Endothelial cell of umbilical vein (primary cell): ENCODE results near the gene COX7B2.

Experiments used
- JUN ChIP-seq: IDR thresholded peaks from 2 replicates; pipeline ENCODE4 v1.6.1; 2011; ENCODE audit warnings: borderline replicate concordance, low read depth; ENCODE audit not compliant: insufficient read length, insufficient read depth
- TF ChIP-seq, protein P1 (sequence below), 2 donors: IDR thresholded peaks; 1 replicate in 1 of 2; 2 replicates in 1 of 2; pipeline ENCODE4 v1.5.1; 2011; ENCODE audit warnings: low read length in 2 of 2, mild to moderate bottlenecking in 2 of 2, moderate library complexity in 2 of 2, control low read depth in 1 of 2, inconsistent platforms in 1 of 2, low read depth in 1 of 2; ENCODE audit not compliant: insufficient read depth in 1 of 2; ENCODE audit errors: extremely low read depth in 1 of 2

DNA sequence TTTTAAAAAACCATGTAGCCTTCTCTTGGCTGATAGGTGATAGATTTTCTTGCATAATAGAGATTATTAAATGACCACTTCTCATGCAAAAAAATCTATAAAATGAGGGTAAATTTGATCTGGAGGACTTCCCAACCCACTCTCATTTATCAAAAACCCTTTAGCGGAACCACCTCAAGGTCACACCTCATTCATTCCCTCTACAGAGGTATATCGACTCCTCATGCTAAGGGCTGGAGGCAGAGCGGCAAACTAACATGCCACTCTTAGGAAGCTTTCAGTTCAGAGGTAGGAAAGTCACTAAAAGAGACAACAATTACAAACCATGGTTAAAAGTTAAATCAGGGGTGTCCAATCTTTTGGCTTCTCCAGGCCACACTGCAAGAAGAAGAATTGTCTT, 90.0 kb downstream of the COX7B2 start:
- TF ChIP-seq JUN, result no peak
- TF ChIP-seq, protein P1, sequence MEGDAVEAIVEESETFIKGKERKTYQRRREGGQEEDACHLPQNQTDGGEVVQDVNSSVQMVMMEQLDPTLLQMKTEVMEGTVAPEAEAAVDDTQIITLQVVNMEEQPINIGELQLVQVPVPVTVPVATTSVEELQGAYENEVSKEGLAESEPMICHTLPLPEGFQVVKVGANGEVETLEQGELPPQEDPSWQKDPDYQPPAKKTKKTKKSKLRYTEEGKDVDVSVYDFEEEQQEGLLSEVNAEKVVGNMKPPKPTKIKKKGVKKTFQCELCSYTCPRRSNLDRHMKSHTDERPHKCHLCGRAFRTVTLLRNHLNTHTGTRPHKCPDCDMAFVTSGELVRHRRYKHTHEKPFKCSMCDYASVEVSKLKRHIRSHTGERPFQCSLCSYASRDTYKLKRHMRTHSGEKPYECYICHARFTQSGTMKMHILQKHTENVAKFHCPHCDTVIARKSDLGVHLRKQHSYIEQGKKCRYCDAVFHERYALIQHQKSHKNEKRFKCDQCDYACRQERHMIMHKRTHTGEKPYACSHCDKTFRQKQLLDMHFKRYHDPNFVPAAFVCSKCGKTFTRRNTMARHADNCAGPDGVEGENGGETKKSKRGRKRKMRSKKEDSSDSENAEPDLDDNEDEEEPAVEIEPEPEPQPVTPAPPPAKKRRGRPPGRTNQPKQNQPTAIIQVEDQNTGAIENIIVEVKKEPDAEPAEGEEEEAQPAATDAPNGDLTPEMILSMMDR (IDR thresholded peaks at IDR 0.05; ENCODE audit: extremely low read depth in 1 of 2, insufficient read depth in 1 of 2, low read depth in 1 of 2, low read length in 2 of 2), result no peak
